Measurements from ENCODE around the gene ZNF331.

- TF ChIP-seq ZBTB7A (tag by site-specific recombination; IDR thresholded peaks at IDR 0.05; ENCODE audit: low read depth) (no peak), ZNF121 (tag by site-specific recombination; IDR thresholded peaks at IDR 0.05) (no peak), TSHZ1 (tag by site-specific recombination; IDR thresholded peaks at IDR 0.05; ENCODE audit: borderline replicate concordance) (no peak), CTCF (tag by site-specific recombination; IDR thresholded peaks at IDR 0.05) (no peak)
Measured at GRCh38 chr19:53597023-53597422, 59.1 kb downstream of the ZNF331 start.
